WTC11 (cell line): ENCODE results near the gene CHRNG. TPM values are rescaled to one million over a fixed set of nuclear protein-coding genes. Genes with fewer than 3 reads are reported as not detected.

ENCODE experiments used
- ATAC-seq: fragments of 200-7000 bp; cut with Tn5 transposase; 2 replicates; pipeline ENCODE4 v1.10.0; 2021; ENCODE audit warnings: mild to moderate bottlenecking, moderate library complexity
- CTCF ChIA-PET: fragments of 300-600 bp; sonication (Branson Sonifier 250); formaldehyde crosslinking; loops from one replicate; lab custom pipeline; 2021; ENCODE audit warnings: antibody characterized with exemption; lab: Charles Lee
- POLR2A ChIA-PET: fragments of 350-600 bp; sonication (Branson Sonifier 250); formaldehyde crosslinking; loops from one replicate; lab custom pipeline; 2021; ENCODE audit warnings: antibody characterized with exemption; lab: Charles Lee
- DNase-seq: peaks from one replicate; pipeline ENCODE4 v3.0.0; 2021; ENCODE audit warnings: low spot score
- H3K27ac Mint-ChIP-seq: 2 replicates; pipeline ENCODE4 v1.8.0; 2021; ENCODE audit warnings: mixed read lengths
- H3K27me3 Mint-ChIP-seq: 2 replicates; pipeline ENCODE4 v1.8.0; 2021; ENCODE audit warnings: low read depth, mild to moderate bottlenecking, moderate library complexity, mixed read lengths
- H3K36me3 Mint-ChIP-seq: 2 replicates; pipeline ENCODE4 v1.8.0; 2021; ENCODE audit warnings: mixed read lengths
- H3K4me1 Mint-ChIP-seq: 2 replicates; pipeline ENCODE4 v1.8.0; 2022; ENCODE audit warnings: mixed read lengths
- H3K4me3 Mint-ChIP-seq: 2 replicates; pipeline ENCODE4 v1.8.0; 2021; ENCODE audit warnings: mild to moderate bottlenecking, moderate library complexity, mixed read lengths
- H3K9me3 Mint-ChIP-seq: 2 replicates; pipeline ENCODE4 v1.8.0; 2021; ENCODE audit warnings: mixed read lengths
- AFF4 ChIP-seq: sonication (generic); formaldehyde crosslinking; IDR thresholded peaks from 2 replicates; pipeline ENCODE4 v1.8.1; 2023; ENCODE audit warnings: mild to moderate bottlenecking, missing genetic modification reagents, borderline replicate concordance
- ATF6 ChIP-seq: sonication (generic); formaldehyde crosslinking; IDR thresholded peaks from 2 replicates; pipeline ENCODE4 v1.8.1; 2023; ENCODE audit warnings: mild to moderate bottlenecking, missing genetic modification reagents
- KAT7 ChIP-seq: sonication (generic); formaldehyde crosslinking; IDR thresholded peaks from 2 replicates; pipeline ENCODE4 v1.8.1; 2023; ENCODE audit warnings: missing genetic modification reagents, mild to moderate bottlenecking, borderline replicate concordance
- SOX15 ChIP-seq: fragments of 250-450 bp; sonication (Bioruptor Pico); IDR thresholded peaks from 2 replicates; pipeline ENCODE4 v1.9.0; 2021; ENCODE audit warnings: mild to moderate bottlenecking
- ZBTB43 ChIP-seq: sonication (generic); formaldehyde crosslinking; IDR thresholded peaks from 2 replicates; pipeline ENCODE4 v1.8.1; 2023; ENCODE audit warnings: mild to moderate bottlenecking, missing genetic modification reagents
- ZNF219 ChIP-seq: sonication (generic); formaldehyde crosslinking; IDR thresholded peaks from 2 replicates; pipeline ENCODE4 v1.8.0; 2023; ENCODE audit warnings: missing genetic modification reagents, mild to moderate bottlenecking, borderline replicate concordance
- ZNF317 ChIP-seq: sonication (generic); formaldehyde crosslinking; IDR thresholded peaks from 2 replicates; pipeline ENCODE4 v1.8.1; 2023; ENCODE audit warnings: low read depth, mild to moderate bottlenecking, moderate library complexity, missing genetic modification reagents, borderline replicate concordance
- total RNA-seq: library from RNA; stranded (reverse); gene quantifications from 3 replicates; pipeline ENCODE4 v1.2.3, GENCODE V29; 2021
- TF ChIP-seq, protein P1 (sequence below): sonication (generic); formaldehyde crosslinking; IDR thresholded peaks from 2 replicates; pipeline ENCODE4 v1.8.0; 2022; ENCODE audit warnings: mild to moderate bottlenecking, missing genetic modification reagents
- TF ChIP-seq, protein P2 (sequence below): sonication (generic); formaldehyde crosslinking; IDR thresholded peaks from 2 replicates; pipeline ENCODE4 v1.8.0; 2023; ENCODE audit warnings: missing genetic modification reagents
- TF ChIP-seq, protein P3 (sequence below): sonication (generic); formaldehyde crosslinking; IDR thresholded peaks from 2 replicates; pipeline ENCODE4 v1.8.1; 2022; ENCODE audit warnings: mild to moderate bottlenecking, missing genetic modification reagents, moderate library complexity, borderline replicate concordance
- TF ChIP-seq, protein P4 (sequence below): sonication (generic); formaldehyde crosslinking; IDR thresholded peaks from 2 replicates; pipeline ENCODE4 v1.8.1; 2023; ENCODE audit warnings: mild to moderate bottlenecking, missing genetic modification reagents, moderate library complexity
- TF ChIP-seq, protein P5 (sequence below): sonication (generic); formaldehyde crosslinking; IDR thresholded peaks from 2 replicates; pipeline ENCODE4 v1.8.1; 2022; ENCODE audit warnings: low read depth, mild to moderate bottlenecking, moderate library complexity, missing genetic modification reagents, borderline replicate concordance

Gene CHRNG
- total RNA-seq, 1 experiment from 2014 or later, result 0.20 TPM

DNA sequence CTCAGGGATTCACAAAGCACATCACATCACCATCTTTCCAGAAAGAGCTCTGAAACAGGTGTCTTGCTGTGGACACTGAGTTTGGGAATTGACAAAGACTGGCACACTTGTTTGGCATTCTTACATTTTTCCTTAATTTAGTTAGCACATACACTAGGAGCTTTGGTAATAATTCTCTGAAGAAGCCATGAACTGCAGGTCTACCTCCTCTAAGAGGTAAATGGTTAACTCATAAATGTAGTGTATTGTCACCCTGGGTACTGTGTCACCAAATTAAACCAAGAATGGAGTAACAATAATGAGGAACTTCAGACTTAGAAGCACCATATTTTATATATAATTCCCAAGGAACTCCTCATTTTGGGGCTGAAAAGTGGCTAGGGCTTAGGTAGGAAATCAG is 33.5 kb downstream of the CHRNG start:
- Mint-ChIP-seq H3K36me3 (peaks cover 41% of the 10 kb centered on the region), H3K27me3 (no peaks in the 10 kb centered on the region), H3K4me3 (no peak overlapping the region)
- CTCF ChIA-PET, result no interaction called here
- no peak for DNase-seq
- ATAC-seq, result no peak
- no peak for TF ChIP-seq AFF4 (CRISPR knock-in tag)
- TF ChIP-seq, protein P1, sequence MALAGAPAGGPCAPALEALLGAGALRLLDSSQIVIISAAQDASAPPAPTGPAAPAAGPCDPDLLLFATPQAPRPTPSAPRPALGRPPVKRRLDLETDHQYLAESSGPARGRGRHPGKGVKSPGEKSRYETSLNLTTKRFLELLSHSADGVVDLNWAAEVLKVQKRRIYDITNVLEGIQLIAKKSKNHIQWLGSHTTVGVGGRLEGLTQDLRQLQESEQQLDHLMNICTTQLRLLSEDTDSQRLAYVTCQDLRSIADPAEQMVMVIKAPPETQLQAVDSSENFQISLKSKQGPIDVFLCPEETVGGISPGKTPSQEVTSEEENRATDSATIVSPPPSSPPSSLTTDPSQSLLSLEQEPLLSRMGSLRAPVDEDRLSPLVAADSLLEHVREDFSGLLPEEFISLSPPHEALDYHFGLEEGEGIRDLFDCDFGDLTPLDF, result no peak
- TF ChIP-seq, all 79 proteins: peak for 0
- Mint-ChIP-seq H3K27ac (no peak overlapping the region), H3K4me1 (no peaks in the 10 kb centered on the region), H3K9me3 (no peaks in the 10 kb centered on the region)
- POLR2A ChIA-PET, result no interaction called here

GRCh38 chr2:232573771-232574435 is 34.4 kb downstream of the CHRNG start:
- POLR2A ChIA-PET, result no interaction called here
- DNase-seq, result no peak
- no peak for TF ChIP-seq SOX15 (CRISPR knock-in tag)
- TF ChIP-seq ZNF317 (CRISPR knock-in tag), result no peak
- TF ChIP-seq, protein P2, sequence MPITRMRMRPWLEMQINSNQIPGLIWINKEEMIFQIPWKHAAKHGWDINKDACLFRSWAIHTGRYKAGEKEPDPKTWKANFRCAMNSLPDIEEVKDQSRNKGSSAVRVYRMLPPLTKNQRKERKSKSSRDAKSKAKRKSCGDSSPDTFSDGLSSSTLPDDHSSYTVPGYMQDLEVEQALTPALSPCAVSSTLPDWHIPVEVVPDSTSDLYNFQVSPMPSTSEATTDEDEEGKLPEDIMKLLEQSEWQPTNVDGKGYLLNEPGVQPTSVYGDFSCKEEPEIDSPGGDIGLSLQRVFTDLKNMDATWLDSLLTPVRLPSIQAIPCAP, result no peak
- TF ChIP-seq, protein P3, sequence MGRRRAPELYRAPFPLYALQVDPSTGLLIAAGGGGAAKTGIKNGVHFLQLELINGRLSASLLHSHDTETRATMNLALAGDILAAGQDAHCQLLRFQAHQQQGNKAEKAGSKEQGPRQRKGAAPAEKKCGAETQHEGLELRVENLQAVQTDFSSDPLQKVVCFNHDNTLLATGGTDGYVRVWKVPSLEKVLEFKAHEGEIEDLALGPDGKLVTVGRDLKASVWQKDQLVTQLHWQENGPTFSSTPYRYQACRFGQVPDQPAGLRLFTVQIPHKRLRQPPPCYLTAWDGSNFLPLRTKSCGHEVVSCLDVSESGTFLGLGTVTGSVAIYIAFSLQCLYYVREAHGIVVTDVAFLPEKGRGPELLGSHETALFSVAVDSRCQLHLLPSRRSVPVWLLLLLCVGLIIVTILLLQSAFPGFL (CRISPR knock-in tag), result no peak
- TF ChIP-seq ZBTB43, result no peak
- TF ChIP-seq, protein P4, sequence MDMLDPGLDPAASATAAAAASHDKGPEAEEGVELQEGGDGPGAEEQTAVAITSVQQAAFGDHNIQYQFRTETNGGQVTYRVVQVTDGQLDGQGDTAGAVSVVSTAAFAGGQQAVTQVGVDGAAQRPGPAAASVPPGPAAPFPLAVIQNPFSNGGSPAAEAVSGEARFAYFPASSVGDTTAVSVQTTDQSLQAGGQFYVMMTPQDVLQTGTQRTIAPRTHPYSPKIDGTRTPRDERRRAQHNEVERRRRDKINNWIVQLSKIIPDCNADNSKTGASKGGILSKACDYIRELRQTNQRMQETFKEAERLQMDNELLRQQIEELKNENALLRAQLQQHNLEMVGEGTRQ (CRISPR knock-in tag), result no peak
- no peak for TF ChIP-seq KAT7
- TF ChIP-seq ATF6 (CRISPR knock-in tag), result no peak
- TF ChIP-seq, protein P5, sequence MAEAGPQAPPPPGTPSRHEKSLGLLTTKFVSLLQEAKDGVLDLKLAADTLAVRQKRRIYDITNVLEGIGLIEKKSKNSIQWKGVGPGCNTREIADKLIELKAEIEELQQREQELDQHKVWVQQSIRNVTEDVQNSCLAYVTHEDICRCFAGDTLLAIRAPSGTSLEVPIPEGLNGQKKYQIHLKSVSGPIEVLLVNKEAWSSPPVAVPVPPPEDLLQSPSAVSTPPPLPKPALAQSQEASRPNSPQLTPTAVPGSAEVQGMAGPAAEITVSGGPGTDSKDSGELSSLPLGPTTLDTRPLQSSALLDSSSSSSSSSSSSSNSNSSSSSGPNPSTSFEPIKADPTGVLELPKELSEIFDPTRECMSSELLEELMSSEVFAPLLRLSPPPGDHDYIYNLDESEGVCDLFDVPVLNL (CRISPR knock-in tag), result no peak
- no peak for TF ChIP-seq ZNF219 (CRISPR knock-in tag)
- TF ChIP-seq, all 79 proteins: peak for 0
- ATAC-seq, result no peak
- no peaks in the 10 kb centered on the region for H3K9me3 Mint-ChIP-seq
- H3K4me3 Mint-ChIP-seq, result no peak overlapping the region
- peaks cover 32% of the 10 kb centered on the region for H3K36me3 Mint-ChIP-seq
- CTCF ChIA-PET, result no interaction called here
- H3K4me1 Mint-ChIP-seq, result no peaks in the 10 kb centered on the region
- H3K27ac Mint-ChIP-seq, result no peak overlapping the region
- no peaks in the 10 kb centered on the region for H3K27me3 Mint-ChIP-seq
